GM18951 (cell line): ENCODE results near the gene BAZ2A.
"Not testable (repeated sequence)": the region's sequence is repeated elsewhere in the genome, so short reads cannot be mapped to it uniquely, and the experiment has no call there.

Experiments
- POLR2A ChIP-seq: IDR thresholded peaks from 4 replicates; pipeline ENCODE4 v1.6.1; 2011; ENCODE audit warnings: mild to moderate bottlenecking; ENCODE audit not compliant: insufficient read length, insufficient read depth; ENCODE audit errors: extremely low read depth
- in situ Hi-C: fragments of 300-500 bp; cut with MboI; formaldehyde crosslinking; loops from one replicate; pipeline ENCODE4 v1.12.0; 2022; ENCODE audit warnings: low sequenced_read_pairs, mixed read lengths, inconsistent platforms; ENCODE audit not compliant: unreplicated experiment

The BAZ2A gene

DNA sequence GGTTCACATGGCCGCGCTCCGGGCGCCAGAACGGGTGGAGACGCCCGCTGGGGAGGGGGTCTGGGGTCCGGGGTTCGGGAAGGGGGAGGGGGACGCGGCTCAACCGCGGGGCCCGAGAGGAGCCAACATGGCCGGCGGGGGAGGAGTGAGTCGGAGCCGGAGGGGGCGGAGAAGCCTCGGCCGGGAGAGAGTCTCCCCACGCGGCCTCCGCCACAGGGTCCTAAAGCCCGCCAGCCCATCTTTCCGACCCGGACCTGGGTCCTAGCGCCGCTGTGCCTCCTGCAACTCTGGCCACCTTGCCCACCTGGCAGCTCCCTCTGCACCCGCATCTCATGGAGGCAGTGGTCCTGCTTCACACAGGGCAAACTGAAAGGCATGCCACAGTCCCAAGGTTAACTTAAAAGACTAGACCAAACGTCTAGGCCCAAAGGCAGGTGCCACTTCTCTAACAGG, at the start of gene BAZ2A:
TSS of gene BAZ2A (minus strand) at position 147 of the 453 bp plus-strand sequence. CDS start 12,796 bp downstream, outside the sequence.
- in situ Hi-C loops, result no loop called here
- TF ChIP-seq POLR2A, result no peak

DNA sequence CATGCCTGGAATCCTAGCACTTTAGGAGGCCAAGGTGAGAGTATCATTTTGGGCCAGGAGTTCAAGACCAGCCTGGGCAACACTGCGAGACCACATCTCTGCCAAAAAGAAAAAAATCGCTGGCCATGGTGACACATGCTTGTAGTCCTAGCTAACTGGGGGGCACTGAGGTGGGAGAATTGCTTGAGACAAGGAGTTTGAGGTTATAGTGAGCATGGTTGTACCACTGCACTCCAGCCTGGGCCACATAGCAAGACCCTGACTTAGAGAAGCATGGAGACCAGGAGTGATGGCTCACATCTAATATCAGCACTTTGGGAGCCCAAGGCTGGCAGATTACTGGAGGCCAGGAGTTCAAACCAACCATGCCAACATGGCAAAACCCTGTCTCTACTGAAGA, 48.7 kb upstream of the BAZ2A start:
- no peak for TF ChIP-seq POLR2A
- in situ Hi-C loops, result no loop called here

DNA sequence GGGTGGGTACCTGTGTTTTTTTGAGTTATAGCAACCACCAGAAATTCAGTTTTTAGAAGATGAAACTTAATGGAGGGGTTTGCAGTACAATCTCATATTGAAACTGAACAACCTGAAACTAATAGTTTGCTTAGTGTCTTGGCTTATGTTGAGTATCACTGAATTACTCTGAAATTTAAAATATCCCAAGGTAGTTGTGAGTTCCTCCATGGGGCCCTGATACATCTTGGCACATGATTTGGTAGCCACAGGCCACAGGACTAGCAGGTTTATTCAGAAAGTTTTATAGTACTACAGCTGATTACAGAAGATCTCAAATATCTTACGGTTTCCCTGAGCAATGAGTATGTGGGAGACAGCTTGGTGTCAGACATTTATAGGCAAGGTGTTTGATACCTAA, 47.6 kb upstream of the BAZ2A start:
- in situ Hi-C loops, result no loop called here
- no peak for TF ChIP-seq POLR2A

DNA sequence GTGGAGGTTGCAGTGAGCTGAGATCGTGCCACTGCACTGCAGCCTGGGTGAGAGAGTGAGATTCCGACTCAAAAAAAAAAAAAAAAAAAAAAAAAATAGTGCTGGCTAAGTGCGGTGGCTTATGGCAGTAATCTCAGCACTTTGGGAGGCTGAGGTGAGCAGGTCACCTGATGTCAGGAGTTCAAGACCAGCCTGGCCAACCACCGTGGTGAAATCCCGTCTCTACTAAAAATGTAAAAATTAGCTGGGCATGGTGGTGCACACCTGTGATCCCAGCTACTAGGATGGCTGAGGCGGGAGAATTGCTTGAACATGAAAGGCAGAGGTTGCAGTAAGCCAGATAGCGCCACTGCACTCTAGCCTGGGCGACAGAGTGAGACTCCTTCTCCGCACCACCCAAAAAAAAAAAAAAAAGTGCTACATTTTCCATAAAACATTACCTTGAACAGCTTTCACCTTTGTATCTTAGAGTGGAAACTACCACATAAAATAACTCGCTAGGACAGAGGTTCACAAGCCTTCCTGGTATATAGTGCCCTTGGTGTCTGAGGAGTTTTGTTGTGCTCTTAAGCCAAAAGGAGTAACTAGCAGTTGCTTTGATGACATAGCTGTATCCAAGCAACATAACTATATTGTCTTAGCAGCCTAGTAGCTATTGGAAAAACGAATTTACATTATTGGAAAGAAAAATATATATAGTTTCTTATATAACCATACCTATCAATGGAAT, 46.9 kb upstream of the BAZ2A start:
- in situ Hi-C loops, result no loop called here

DNA sequence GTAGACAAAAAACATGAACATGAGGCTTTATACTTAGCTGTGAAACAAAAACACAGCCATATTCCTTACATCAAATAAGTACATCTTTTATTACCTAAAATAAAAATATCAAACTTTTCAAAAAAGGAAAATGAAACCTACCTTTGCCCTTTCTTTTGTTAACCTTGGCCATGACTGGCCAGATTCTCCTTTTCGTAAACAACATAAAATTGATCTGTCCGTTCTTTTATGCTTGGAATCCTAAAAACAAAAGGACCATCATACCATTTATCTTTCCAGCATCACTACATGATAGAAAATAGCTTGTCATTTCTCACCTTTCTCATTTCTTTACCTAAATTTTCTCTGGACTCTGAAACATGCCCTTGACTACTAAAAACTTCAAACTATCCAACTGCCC, 41.5 kb upstream of the BAZ2A start:
- in situ Hi-C loops, result no loop called here
- no peak for TF ChIP-seq POLR2A

More for the DNA sequence above, 46.9 kb upstream of the BAZ2A start:
- TF ChIP-seq POLR2A, result no peak

DNA sequence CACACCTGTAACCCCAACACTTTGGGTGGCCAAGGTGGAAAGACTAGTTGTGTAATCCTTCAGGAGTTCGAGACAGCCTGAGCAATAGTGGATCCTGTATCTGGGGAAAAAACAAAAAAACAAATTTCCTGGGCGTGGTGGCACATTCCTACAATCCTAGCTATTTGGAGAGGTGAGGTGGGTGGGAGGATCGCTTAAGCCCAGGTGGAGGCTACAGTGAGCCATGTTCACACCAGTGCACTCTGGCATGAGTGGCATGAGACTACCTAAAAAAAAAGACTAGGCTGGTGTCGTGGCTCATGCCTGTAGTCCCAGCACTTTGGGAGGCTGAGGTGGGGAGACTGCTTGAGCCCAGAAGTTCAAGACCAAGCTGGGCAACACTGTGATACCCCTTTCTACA, 40.7 kb upstream of the BAZ2A start:
- in situ Hi-C loops, result no loop called here
- TF ChIP-seq POLR2A, result no peak

DNA sequence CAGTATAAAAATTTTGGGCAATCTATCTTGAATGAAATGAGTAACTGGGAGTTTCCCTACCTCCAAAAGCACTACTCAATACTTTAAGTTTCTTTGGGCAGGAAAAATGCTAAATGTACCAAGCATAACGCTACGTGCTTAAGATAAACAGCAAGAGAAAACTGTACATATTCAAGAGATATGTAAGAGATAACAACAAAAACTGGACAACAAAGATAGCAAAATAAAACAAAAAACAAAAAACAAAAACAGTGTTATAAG, 38.0 kb upstream of the BAZ2A start:
- in situ Hi-C loops, result no loop called here
- TF ChIP-seq POLR2A, result no peak

DNA sequence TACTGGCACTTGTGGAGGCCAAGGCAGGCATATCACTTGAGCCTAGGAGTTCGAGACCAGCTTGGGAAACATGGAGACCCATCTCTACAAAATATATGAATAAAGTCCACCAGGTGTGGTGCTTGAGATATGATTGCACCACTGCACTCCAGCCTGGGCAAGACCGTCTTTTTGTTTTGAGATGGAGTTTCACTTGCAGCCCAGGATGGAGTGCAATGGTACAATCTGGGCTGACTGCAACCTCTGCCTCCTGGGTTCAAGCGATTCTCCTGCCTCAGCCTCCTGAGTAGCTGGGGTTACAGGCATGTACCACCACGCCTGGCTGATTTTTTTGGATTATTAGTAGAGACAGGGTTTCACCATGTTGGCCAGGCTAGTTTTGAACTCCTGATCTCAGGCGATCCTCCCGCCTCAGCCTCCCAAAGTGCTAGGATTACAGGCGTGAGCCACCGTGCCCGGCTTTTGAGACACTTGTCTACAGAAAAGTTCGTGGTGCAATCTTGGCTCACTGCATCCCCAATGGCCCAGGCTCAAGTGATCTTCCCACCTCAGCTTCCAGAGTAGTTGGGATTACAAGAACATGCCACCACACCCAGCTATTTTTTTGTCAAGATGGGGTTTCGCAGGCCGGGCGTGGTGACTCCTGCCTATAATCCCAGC, 32.0 kb upstream of the BAZ2A start:
- TF ChIP-seq POLR2A, result peak; percentile 24
- in situ Hi-C loops, result no loop called here

DNA sequence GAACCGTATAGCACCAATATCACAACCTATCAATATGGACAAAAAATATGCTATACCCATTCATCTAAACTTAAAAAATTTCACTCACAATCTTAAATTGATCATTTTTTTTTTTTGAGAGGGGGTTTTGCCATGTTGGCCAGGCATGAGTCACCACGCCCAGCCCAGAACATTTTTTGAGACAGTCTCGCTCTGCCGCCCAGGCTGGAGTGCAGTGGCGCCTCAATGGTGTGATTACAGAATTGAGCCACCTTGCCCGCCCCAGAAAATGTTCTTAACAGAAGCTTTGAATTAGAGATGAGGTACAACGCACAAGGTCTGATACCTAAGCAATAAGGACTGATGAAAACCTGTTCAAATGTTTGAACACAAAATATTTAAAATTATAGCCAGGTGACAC, 31.4 kb upstream of the BAZ2A start:
- TF ChIP-seq POLR2A, result no peak
- in situ Hi-C loops, result no loop called here

DNA sequence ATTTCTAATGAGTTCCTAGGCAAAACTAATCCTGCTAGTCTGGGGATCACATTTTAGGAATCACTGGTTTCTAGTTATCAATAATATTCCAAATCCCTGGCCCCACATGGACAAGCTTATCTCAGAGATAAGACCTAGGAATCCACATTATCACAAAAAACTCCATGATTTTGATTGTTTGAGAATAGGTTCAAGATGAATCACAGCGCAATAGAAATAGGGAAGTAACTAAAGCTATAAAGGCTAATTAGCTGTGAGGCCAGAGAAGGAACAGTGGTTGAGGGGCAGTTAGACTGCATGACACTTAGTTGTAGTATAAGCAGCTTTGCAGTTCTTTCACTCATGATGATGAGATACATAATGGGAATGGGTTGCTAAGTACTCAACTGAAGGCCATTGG, 28.8 kb upstream of the BAZ2A start:
- no peak for TF ChIP-seq POLR2A
- in situ Hi-C loops, result no loop called here

DNA sequence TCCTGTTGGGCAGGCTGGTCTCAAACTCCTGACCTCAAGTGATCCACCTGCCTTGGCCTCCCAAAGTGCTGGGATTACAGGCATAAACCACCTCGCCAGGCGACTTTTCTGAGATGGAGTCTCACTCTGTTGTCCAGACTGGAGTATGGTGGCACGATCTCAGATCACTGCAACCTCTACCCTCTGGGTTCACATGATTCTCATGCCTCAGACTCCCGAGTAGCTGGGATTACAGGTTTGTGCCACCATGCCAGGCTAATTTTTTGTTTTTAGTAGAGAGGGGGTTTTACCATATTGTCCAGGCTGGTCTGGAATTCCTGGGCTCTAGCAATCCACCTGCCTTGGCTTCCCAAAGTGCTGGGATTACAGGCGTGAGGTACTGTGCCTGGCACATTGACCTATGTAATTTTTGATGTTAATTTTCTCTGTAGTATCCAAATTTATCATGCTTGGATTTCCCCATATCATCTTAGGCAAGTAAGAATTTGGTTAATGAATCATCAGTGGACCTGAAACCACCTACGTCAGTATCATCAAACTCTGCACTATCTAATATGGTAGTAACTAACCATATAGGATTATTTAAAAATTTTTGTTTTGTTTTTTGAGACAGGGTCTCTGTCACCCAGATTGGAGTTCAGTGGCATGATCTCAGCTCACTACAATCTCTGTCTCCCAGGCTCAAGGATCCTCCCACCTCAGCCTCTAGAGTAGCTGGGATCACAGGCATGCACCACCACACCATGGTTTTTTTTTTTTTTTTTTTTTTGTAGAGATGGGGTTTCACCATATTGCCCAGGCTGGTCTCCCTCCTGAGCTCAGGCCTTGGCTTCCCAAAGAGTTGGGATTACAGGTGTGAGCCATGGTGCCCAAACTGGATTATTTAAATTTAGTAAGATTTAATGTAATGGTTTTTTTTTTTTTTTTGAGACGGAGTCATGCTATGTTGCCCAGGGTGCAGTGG, 27.6 kb upstream of the BAZ2A start:
- in situ Hi-C loops, result no loop called here
- TF ChIP-seq POLR2A, result no peak

DNA sequence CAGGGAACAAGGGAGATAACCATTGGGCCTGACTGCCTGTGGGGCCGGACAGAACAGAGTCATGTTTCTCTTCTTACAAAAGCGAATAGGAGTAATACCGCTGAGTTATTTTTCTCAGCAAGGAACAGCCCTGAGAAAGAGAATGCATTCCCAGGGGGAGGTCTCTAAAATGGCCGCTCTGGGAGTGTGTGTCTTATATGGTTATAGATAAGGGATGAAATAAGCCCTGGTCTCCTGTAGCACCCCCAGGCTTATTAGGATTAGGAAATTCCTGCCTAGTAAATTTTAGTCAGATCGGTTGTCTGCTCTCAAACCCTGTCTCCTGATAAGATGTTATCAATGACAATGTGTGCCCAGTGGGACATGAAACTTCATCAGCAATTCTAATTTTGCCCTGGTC, 23.7 kb upstream of the BAZ2A start:
- in situ Hi-C loops, result not testable (repeated sequence)

DNA sequence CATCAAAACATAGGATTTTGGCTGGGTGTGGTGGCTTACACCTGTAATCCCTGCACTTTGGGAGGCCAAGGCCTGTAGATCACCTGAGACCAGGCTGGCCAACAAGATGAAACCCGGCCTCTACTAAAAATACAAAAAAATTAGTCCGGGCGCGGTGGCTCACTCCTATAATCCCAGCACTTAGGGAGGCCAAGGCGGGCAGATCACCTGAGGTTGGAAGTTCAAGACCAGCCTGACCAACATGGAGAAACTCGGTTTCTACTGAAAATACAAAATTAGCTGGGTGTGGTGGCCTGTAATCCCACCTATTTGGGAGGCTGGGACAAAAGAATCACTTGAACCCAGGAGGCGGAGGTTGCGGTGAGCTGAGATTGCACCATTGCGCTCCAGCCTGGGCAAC, 17.9 kb upstream of the BAZ2A start:
- in situ Hi-C loops, result not testable (repeated sequence)

DNA sequence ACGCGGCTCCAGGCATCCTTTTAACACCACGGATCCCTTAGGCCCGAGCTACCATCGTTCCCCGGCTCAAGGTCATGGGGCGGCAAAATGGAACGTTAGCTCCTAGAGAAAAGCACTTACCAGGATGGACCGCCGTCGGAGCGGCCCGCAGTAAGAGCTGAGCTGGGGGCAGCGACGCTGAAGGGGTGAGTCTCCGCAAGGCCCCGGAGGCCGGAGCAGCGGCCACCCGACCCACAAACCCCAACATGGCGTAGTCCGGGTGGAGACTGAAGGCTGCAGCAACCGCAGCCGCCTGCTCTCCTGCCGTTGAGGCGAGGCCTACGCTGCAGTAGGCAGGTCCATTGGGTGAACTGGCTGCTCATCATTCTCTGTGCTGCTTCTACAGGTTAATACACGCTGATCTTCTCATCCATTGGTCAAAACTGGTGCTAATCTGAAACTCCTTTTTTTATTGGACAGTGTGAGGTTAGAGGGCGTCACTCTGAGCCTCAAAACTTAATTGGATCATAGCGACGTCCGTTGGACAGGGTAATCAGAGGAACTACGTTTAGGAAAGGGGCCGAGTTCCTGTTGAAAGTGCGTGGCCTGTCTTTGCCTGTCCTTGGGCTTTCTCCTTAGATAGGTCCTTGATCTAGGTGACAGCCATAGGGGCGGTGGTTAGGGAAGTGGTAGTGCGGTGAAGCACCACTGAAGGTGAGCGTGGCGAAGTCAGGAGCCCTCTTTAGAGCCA, 15.8 kb upstream of the BAZ2A start, which contains the start of gene ATP5F1B:
TSS of gene ATP5F1B (minus strand) at position 268 of the 730 bp plus-strand sequence. CDS start at position 247, 21 bp downstream.
- peak; percentile 99 for TF ChIP-seq POLR2A
- in situ Hi-C loops, result no loop called here
